IMR-90 (cell line): Measurements from ENCODE around the gene UBE2D4. TPM values are rescaled to one million over a fixed set of nuclear protein-coding genes. Genes with fewer than 3 reads are reported as not detected.
"Not testable (repeated sequence)": the region's sequence is repeated elsewhere in the genome, so short reads cannot be mapped to it uniquely, and the experiment has no call there.

ENCODE experiments used
- ATAC-seq: fragments of 200-7000 bp; cut with Tn5 transposase; 2 replicates; pipeline ENCODE4 v1.9.1; 2020; ENCODE audit warnings: low read depth, mild to moderate bottlenecking, moderate library complexity
- BruUV-seq: library from RNA; stranded (reverse); fragments of 400-500 nt; replicated peaks from 2 replicates; lab custom pipeline; 2021; lab: Mats Ljungman, UMichigan
- CTCF ChIA-PET: fragments of 300-600 bp; formaldehyde crosslinking; extraction: SDS; loops from one replicate; lab custom pipeline; 2021; ENCODE audit warnings: antibody characterized with exemption; lab: Yijun Ruan, JAX
- POLR2A ChIA-PET: fragments of 300-600 bp; sonication (Branson Sonifier 250); formaldehyde crosslinking; loops from one replicate; lab custom pipeline; 2022; ENCODE audit warnings: antibody characterized with exemption; ENCODE audit not compliant: unreplicated experiment; lab: Charles Lee
- DNase-seq: peaks from one replicate; pipeline ENCODE4 v3.0.0; 2013
- H2AFZ ChIP-seq: replicated peaks from 2 replicates; pipeline ENCODE3; 2013; ENCODE audit warnings: low read length, mild to moderate bottlenecking; ENCODE audit not compliant: poor library complexity
- H2AK5ac ChIP-seq: 2 replicates; pipeline ENCODE4 v1.6.1; 2013; ENCODE audit warnings: low read depth, low read length, inconsistent platforms
- H2AK9ac ChIP-seq: replicated peaks from 2 replicates; pipeline ENCODE3; 2013; ENCODE audit warnings: mild to moderate bottlenecking, low read depth, low read length, moderate library complexity; ENCODE audit not compliant: poor library complexity
- H2BK120ac ChIP-seq: 2 replicates; pipeline ENCODE4 v1.6.1; 2013; ENCODE audit warnings: low read depth, low read length, inconsistent platforms
- H2BK15ac ChIP-seq: 3 replicates; pipeline ENCODE4 v1.6.1; 2013; ENCODE audit warnings: low read depth, low read length, inconsistent platforms
- H2BK20ac ChIP-seq: 2 replicates; pipeline ENCODE4 v1.6.1; 2013; ENCODE audit warnings: low read depth, mild to moderate bottlenecking, inconsistent platforms, low read length, moderate library complexity
- H2BK5ac ChIP-seq: 2 replicates; pipeline ENCODE4 v1.6.1; 2013; ENCODE audit warnings: mild to moderate bottlenecking, low read depth, low read length, inconsistent platforms; ENCODE audit not compliant: poor library complexity, severe bottlenecking
- H3K14ac ChIP-seq: replicated peaks from 2 replicates; pipeline ENCODE4 v1.6.1; 2013; ENCODE audit warnings: low read depth, low read length, inconsistent platforms
- H3K18ac ChIP-seq: 2 replicates; pipeline ENCODE4 v1.6.1; 2013; ENCODE audit warnings: low read depth, low read length, control low read depth
- H3K23ac ChIP-seq: 2 replicates; pipeline ENCODE4 v1.6.1; 2013; ENCODE audit warnings: low read depth, low read length, inconsistent platforms
- H3K27ac ChIP-seq: 2 replicates; pipeline ENCODE4 v1.5.1; 2013; ENCODE audit warnings: mild to moderate bottlenecking, control low read depth, low read length; ENCODE audit not compliant: insufficient read depth
- H3K27me3 ChIP-seq: 2 replicates; pipeline ENCODE4 v1.6.1; 2013; ENCODE audit warnings: low read length; ENCODE audit not compliant: control insufficient read depth, insufficient read depth
- H3K36me3 ChIP-seq: 2 replicates; pipeline ENCODE4 v1.6.1; 2013; ENCODE audit warnings: low read length, mixed read lengths; ENCODE audit not compliant: control insufficient read depth, insufficient read depth
- H3K4ac ChIP-seq: 2 replicates; pipeline ENCODE4 v1.6.1; 2013; ENCODE audit warnings: low read depth, low read length, inconsistent platforms
- H3K4me1 ChIP-seq: 2 replicates; pipeline ENCODE4 v1.6.1; 2013; ENCODE audit warnings: low read length, mixed read lengths; ENCODE audit not compliant: control insufficient read depth, insufficient read depth
- H3K4me2 ChIP-seq: 2 replicates; pipeline ENCODE4 v1.6.1; 2013; ENCODE audit warnings: low read depth, mild to moderate bottlenecking, control low read depth, low read length, moderate library complexity
- H3K4me3 ChIP-seq: 2 replicates; pipeline ENCODE4 v1.5.1; 2013; ENCODE audit warnings: low read depth, mild to moderate bottlenecking, control low read depth, low read length, moderate library complexity; ENCODE audit not compliant: insufficient read depth
- H3K56ac ChIP-seq: 2 replicates; pipeline ENCODE4 v1.6.1; 2013; ENCODE audit warnings: low read length, inconsistent platforms; ENCODE audit not compliant: insufficient read depth; ENCODE audit errors: extremely low read depth
- H3K79me1 ChIP-seq, 2 experiments: 2 replicates each; pipeline ENCODE4 v1.6.1; 2013; ENCODE audit warnings: low read length in 2 of 2, inconsistent platforms in 1 of 2, low read depth in 1 of 2
- H3K9ac ChIP-seq: 2 replicates; pipeline ENCODE4 v1.6.1; 2013; ENCODE audit warnings: low read depth, low read length, control low read depth
- H3K9me1 ChIP-seq: 2 replicates; pipeline ENCODE4 v1.6.1; 2013; ENCODE audit warnings: low read length, inconsistent platforms; ENCODE audit not compliant: insufficient read depth
- H3K9me3 ChIP-seq: 2 replicates; pipeline ENCODE4 v1.6.1; 2013; ENCODE audit warnings: low read length; ENCODE audit not compliant: control insufficient read depth, insufficient read depth
- H4K20me1 ChIP-seq: 2 replicates; pipeline ENCODE4 v1.6.1; 2013; ENCODE audit warnings: low read length, inconsistent platforms; ENCODE audit not compliant: insufficient read depth
- H4K5ac ChIP-seq: 2 replicates; pipeline ENCODE4 v1.6.1; 2013; ENCODE audit warnings: mild to moderate bottlenecking, low read depth, low read length, control low read depth
- H4K8ac ChIP-seq, 2 experiments: 2 replicates each; pipeline ENCODE4 v1.6.1; 2013; ENCODE audit warnings: low read depth in 2 of 2, low read length in 2 of 2, control low read depth in 1 of 2, inconsistent platforms in 1 of 2
- H4K91ac ChIP-seq: 2 replicates; pipeline ENCODE4 v1.6.1; 2013; ENCODE audit warnings: low read depth, low read length, inconsistent platforms; ENCODE audit not compliant: insufficient read depth
- WGBS, 2 experiments: methylation state at CpG; one replicate each; pipeline versions ENCODE4 v1.1.5 to v1.1.7; 2013; ENCODE audit warnings: missing lambda C conversion rate in 2 of 2; ENCODE audit not compliant: insufficient read length in 1 of 2; ENCODE audit errors: extremely low coverage in 2 of 2; 5-methylcytosine and 5-hydroxymethylcytosine counted together
- dilution Hi-C: fragments of 300-500 bp; cut with HindIII; formaldehyde crosslinking; loops from one replicate; pipeline ENCODE4 v1.14.3; 2018; ENCODE audit warnings: low sequenced_read_pairs; ENCODE audit not compliant: unreplicated experiment
- in situ Hi-C: fragments of 300-500 bp; cut with MboI; formaldehyde crosslinking; loops from 3 replicates; pipeline ENCODE4 v1.14.3; 2019; ENCODE audit warnings: low sequenced_read_pairs, inconsistent platforms, mixed read lengths
- intact Hi-C: fragments of 100-400 bp; cut with micrococcal nuclease; formaldehyde crosslinking; loops from 2 replicates; pipeline ENCODE4 v1.10.0; 2022
- polyA plus RNA-seq, 3 experiments: library from polyadenylated mRNA; depleted of rRNA; stranded (reverse); fragments of >200 nt; gene quantifications; 2 replicates each; pipeline ENCODE4 v1.2.3, GENCODE V29; 2012; ENCODE audit warnings: low replicate concordance in 1 of 3
- total RNA-seq: library from RNA; depleted of rRNA; stranded (reverse); fragments of >200 nt; gene quantifications from 2 replicates; pipeline ENCODE4 v1.2.3, GENCODE V29; 2012; rRNA removed

The UBE2D4 gene
- total and polyA plus RNA-seq, 2 of the 4 experiments (the other 2 are of a cell fraction): 9.7 to 10.5 TPM

DNA sequence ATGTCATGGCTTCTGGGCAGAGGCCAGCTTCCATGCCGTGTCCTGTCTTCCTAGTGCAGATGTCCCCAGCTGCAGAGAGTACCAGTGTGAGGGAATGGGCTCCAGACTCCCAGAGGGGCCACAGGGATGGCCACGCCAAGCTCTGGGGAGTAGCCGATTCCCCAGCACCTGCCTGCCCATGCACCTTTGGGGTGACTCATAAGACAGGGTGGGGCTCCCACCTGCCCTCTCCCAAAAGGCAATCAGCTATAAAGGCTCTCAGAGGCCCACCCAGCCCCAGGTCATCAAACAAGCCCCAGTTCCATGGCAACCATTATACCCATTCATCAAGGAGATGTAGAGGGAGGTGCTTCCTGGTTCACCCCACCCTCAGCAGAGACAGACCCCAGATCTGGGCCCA is 71.3 kb downstream of the UBE2D4 start, which contains the start of gene SPDYE1:
Gene SPDYE1, plus strand, starts transcription at position 366 of the 400 bp plus-strand sequence. CDS start 2,053 bp downstream, outside the sequence.
- H4K5ac ChIP-seq, H3K56ac ChIP-seq, DNase-seq, H3K9me1 ChIP-seq, H2AFZ ChIP-seq, H3K23ac ChIP-seq, H3K18ac ChIP-seq, H3K4me1 ChIP-seq, H3K4me2 ChIP-seq, CTCF ChIA-PET, H2BK20ac ChIP-seq, H3K14ac ChIP-seq, H4K91ac ChIP-seq, H3K9me3 ChIP-seq, BruUV-seq, H3K4me3 ChIP-seq, H3K4ac ChIP-seq, ATAC-seq, dilution Hi-C loops, H2AK5ac ChIP-seq, H4K20me1 ChIP-seq, in situ Hi-C loops, H3K27ac ChIP-seq, H2AK9ac ChIP-seq, POLR2A ChIA-PET, H2BK5ac ChIP-seq, H4K8ac ChIP-seq, H2BK15ac ChIP-seq, H3K79me1 ChIP-seq, intact Hi-C loops, H2BK120ac ChIP-seq, H3K27me3 ChIP-seq, H3K9ac ChIP-seq, H3K36me3 ChIP-seq: not testable (repeated sequence)
- WGBS, 2 experiments: no CpG with 5 or more reads among the region's 3 CpGs

Other genes with a start within 250 kb of the UBE2D4 start
- 59.5 and 66.4 TPM in 2 replicates for gene COA1, start 196.9 kb upstream of the UBE2D4 start, total RNA-seq
- 24.2 and 34.2 TPM in 2 replicates for gene COA1, start 196.9 kb upstream of the UBE2D4 start, polyA plus RNA-seq (2012; rRNA removed)
- 32.3 and 35.8 TPM in 2 replicates for gene BLVRA, start 167.8 kb upstream of the UBE2D4 start, total RNA-seq
- gene BLVRA, start 167.8 kb upstream of the UBE2D4 start, polyA plus RNA-seq (2012; rRNA removed): 47.1 and 50.8 TPM in 2 replicates
- 151 and 169 TPM in 2 replicates for gene MRPS24, start 56.9 kb upstream of the UBE2D4 start, total RNA-seq
- gene MRPS24, start 56.9 kb upstream of the UBE2D4 start, polyA plus RNA-seq (2012; rRNA removed): 266 and 299 TPM in 2 replicates
- 24.4 and 25.5 TPM in 2 replicates for gene URGCP, start 19.8 kb upstream of the UBE2D4 start, total RNA-seq
- 19.9 and 22.0 TPM in 2 replicates for gene URGCP, start 19.8 kb upstream of the UBE2D4 start, polyA plus RNA-seq (2012; rRNA removed)
- gene SPDYE1, start 71.5 kb downstream of the UBE2D4 start, total RNA-seq: not detected in 2 replicates
- gene SPDYE1, start 71.5 kb downstream of the UBE2D4 start, polyA plus RNA-seq (2012; rRNA removed): not detected in 2 replicates
- 166 and 179 TPM in 2 replicates for gene DBNL, start 118.3 kb downstream of the UBE2D4 start, total RNA-seq
- gene DBNL, start 118.3 kb downstream of the UBE2D4 start, polyA plus RNA-seq (2012; rRNA removed): 137 and 157 TPM in 2 replicates
- not detected in 2 replicates for gene PGAM2, start 139.1 kb downstream of the UBE2D4 start, total RNA-seq
- 0.27 TPM in 1 of 2 replicates, not detected in the other for gene PGAM2, start 139.1 kb downstream of the UBE2D4 start, polyA plus RNA-seq (2012; rRNA removed)
- 3.0 and 3.1 TPM in 2 replicates for gene POLM, start 156.1 kb downstream of the UBE2D4 start, total RNA-seq
- gene POLM, start 156.1 kb downstream of the UBE2D4 start, polyA plus RNA-seq (2012; rRNA removed): 9.1 and 9.4 TPM in 2 replicates
- gene AEBP1, start 177.9 kb downstream of the UBE2D4 start, total RNA-seq: 1.1 and 1.4 TPM in 2 replicates
- gene AEBP1, start 177.9 kb downstream of the UBE2D4 start, polyA plus RNA-seq (2012; rRNA removed): 5.5 and 5.7 TPM in 2 replicates
- gene POLD2, start 197.1 kb downstream of the UBE2D4 start, total RNA-seq: 136 and 163 TPM in 2 replicates
- 142 and 165 TPM in 2 replicates for gene POLD2, start 197.1 kb downstream of the UBE2D4 start, polyA plus RNA-seq (2012; rRNA removed)
- not detected in 2 replicates for gene MYL7, start 214.9 kb downstream of the UBE2D4 start, total RNA-seq
- 0.24 TPM in 1 of 2 replicates, not detected in the other for gene MYL7, start 214.9 kb downstream of the UBE2D4 start, polyA plus RNA-seq (2012; rRNA removed)